IMR-90 (cell line): ENCODE data around the gene TRIM40. TPM values are rescaled to one million over a fixed set of nuclear protein-coding genes. Genes with fewer than 3 reads are reported as not detected.

Experiments used
- ATAC-seq: fragments of 200-7000 bp; cut with Tn5 transposase; 2 replicates; pipeline ENCODE4 v1.9.1; 2020; ENCODE audit warnings: low read depth, mild to moderate bottlenecking, moderate library complexity
- BruUV-seq: library from RNA; stranded (reverse); fragments of 400-500 nt; replicated peaks from 2 replicates; lab custom pipeline; 2021; lab: Mats Ljungman, UMichigan
- CTCF ChIA-PET: fragments of 300-600 bp; formaldehyde crosslinking; extraction: SDS; loops from one replicate; lab custom pipeline; 2021; ENCODE audit warnings: antibody characterized with exemption; lab: Yijun Ruan, JAX
- POLR2A ChIA-PET: fragments of 300-600 bp; sonication (Branson Sonifier 250); formaldehyde crosslinking; loops from one replicate; lab custom pipeline; 2022; ENCODE audit warnings: antibody characterized with exemption; ENCODE audit not compliant: unreplicated experiment; lab: Charles Lee
- DNase-seq: peaks from one replicate; pipeline ENCODE4 v3.0.0; 2013
- H2AFZ ChIP-seq: replicated peaks from 2 replicates; pipeline ENCODE3; 2013; ENCODE audit warnings: low read length, mild to moderate bottlenecking; ENCODE audit not compliant: poor library complexity
- H2AK5ac ChIP-seq: 2 replicates; pipeline ENCODE4 v1.6.1; 2013; ENCODE audit warnings: low read depth, low read length, inconsistent platforms
- H2AK9ac ChIP-seq: replicated peaks from 2 replicates; pipeline ENCODE3; 2013; ENCODE audit warnings: mild to moderate bottlenecking, low read depth, low read length, moderate library complexity; ENCODE audit not compliant: poor library complexity
- H2BK120ac ChIP-seq: 2 replicates; pipeline ENCODE4 v1.6.1; 2013; ENCODE audit warnings: low read depth, low read length, inconsistent platforms
- H2BK15ac ChIP-seq: 3 replicates; pipeline ENCODE4 v1.6.1; 2013; ENCODE audit warnings: low read depth, low read length, inconsistent platforms
- H2BK20ac ChIP-seq: 2 replicates; pipeline ENCODE4 v1.6.1; 2013; ENCODE audit warnings: low read depth, mild to moderate bottlenecking, inconsistent platforms, low read length, moderate library complexity
- H2BK5ac ChIP-seq: 2 replicates; pipeline ENCODE4 v1.6.1; 2013; ENCODE audit warnings: mild to moderate bottlenecking, low read depth, low read length, inconsistent platforms; ENCODE audit not compliant: poor library complexity, severe bottlenecking
- H3K14ac ChIP-seq: replicated peaks from 2 replicates; pipeline ENCODE4 v1.6.1; 2013; ENCODE audit warnings: low read depth, low read length, inconsistent platforms
- H3K18ac ChIP-seq: 2 replicates; pipeline ENCODE4 v1.6.1; 2013; ENCODE audit warnings: low read depth, low read length, control low read depth
- H3K23ac ChIP-seq: 2 replicates; pipeline ENCODE4 v1.6.1; 2013; ENCODE audit warnings: low read depth, low read length, inconsistent platforms
- H3K27ac ChIP-seq: 2 replicates; pipeline ENCODE4 v1.5.1; 2013; ENCODE audit warnings: mild to moderate bottlenecking, control low read depth, low read length; ENCODE audit not compliant: insufficient read depth
- H3K27me3 ChIP-seq: 2 replicates; pipeline ENCODE4 v1.6.1; 2013; ENCODE audit warnings: low read length; ENCODE audit not compliant: control insufficient read depth, insufficient read depth
- H3K36me3 ChIP-seq: 2 replicates; pipeline ENCODE4 v1.6.1; 2013; ENCODE audit warnings: low read length, mixed read lengths; ENCODE audit not compliant: control insufficient read depth, insufficient read depth
- H3K4ac ChIP-seq: 2 replicates; pipeline ENCODE4 v1.6.1; 2013; ENCODE audit warnings: low read depth, low read length, inconsistent platforms
- H3K4me1 ChIP-seq: 2 replicates; pipeline ENCODE4 v1.6.1; 2013; ENCODE audit warnings: low read length, mixed read lengths; ENCODE audit not compliant: control insufficient read depth, insufficient read depth
- H3K4me2 ChIP-seq: 2 replicates; pipeline ENCODE4 v1.6.1; 2013; ENCODE audit warnings: low read depth, mild to moderate bottlenecking, control low read depth, low read length, moderate library complexity
- H3K4me3 ChIP-seq: 2 replicates; pipeline ENCODE4 v1.5.1; 2013; ENCODE audit warnings: low read depth, mild to moderate bottlenecking, control low read depth, low read length, moderate library complexity; ENCODE audit not compliant: insufficient read depth
- H3K56ac ChIP-seq: 2 replicates; pipeline ENCODE4 v1.6.1; 2013; ENCODE audit warnings: low read length, inconsistent platforms; ENCODE audit not compliant: insufficient read depth; ENCODE audit errors: extremely low read depth
- H3K79me1 ChIP-seq, 2 experiments: 2 replicates each; pipeline ENCODE4 v1.6.1; 2013; ENCODE audit warnings: low read length in 2 of 2, inconsistent platforms in 1 of 2, low read depth in 1 of 2
- H3K9ac ChIP-seq: 2 replicates; pipeline ENCODE4 v1.6.1; 2013; ENCODE audit warnings: low read depth, low read length, control low read depth
- H3K9me1 ChIP-seq: 2 replicates; pipeline ENCODE4 v1.6.1; 2013; ENCODE audit warnings: low read length, inconsistent platforms; ENCODE audit not compliant: insufficient read depth
- H3K9me3 ChIP-seq: 2 replicates; pipeline ENCODE4 v1.6.1; 2013; ENCODE audit warnings: low read length; ENCODE audit not compliant: control insufficient read depth, insufficient read depth
- H4K20me1 ChIP-seq: 2 replicates; pipeline ENCODE4 v1.6.1; 2013; ENCODE audit warnings: low read length, inconsistent platforms; ENCODE audit not compliant: insufficient read depth
- H4K5ac ChIP-seq: 2 replicates; pipeline ENCODE4 v1.6.1; 2013; ENCODE audit warnings: mild to moderate bottlenecking, low read depth, low read length, control low read depth
- H4K8ac ChIP-seq, 2 experiments: 2 replicates each; pipeline ENCODE4 v1.6.1; 2013; ENCODE audit warnings: low read depth in 2 of 2, low read length in 2 of 2, control low read depth in 1 of 2, inconsistent platforms in 1 of 2
- H4K91ac ChIP-seq: 2 replicates; pipeline ENCODE4 v1.6.1; 2013; ENCODE audit warnings: low read depth, low read length, inconsistent platforms; ENCODE audit not compliant: insufficient read depth
- BHLHE40 ChIP-seq: fragments of 150-350 bp; IDR thresholded peaks from 2 replicates; pipeline ENCODE4 v1.6.1; 2016; ENCODE audit warnings: mild to moderate bottlenecking, low read depth, low read length
- MAFK ChIP-seq: IDR thresholded peaks from 2 replicates; pipeline ENCODE4 v1.6.1; 2012; ENCODE audit warnings: low read depth, low read length, improper control_type of control experiment
- SMC3 ChIP-seq: fragments of 150-350 bp; IDR thresholded peaks from 2 replicates; pipeline ENCODE4 v1.6.1; 2016; ENCODE audit warnings: low read depth, mild to moderate bottlenecking, antibody characterized with exemption, low read length, moderate library complexity
- WGBS, 2 experiments: methylation state at CpG; one replicate each; pipeline versions ENCODE4 v1.1.5 to v1.1.7; 2013; ENCODE audit warnings: missing lambda C conversion rate in 2 of 2; ENCODE audit not compliant: insufficient read length in 1 of 2; ENCODE audit errors: extremely low coverage in 2 of 2; 5-methylcytosine and 5-hydroxymethylcytosine counted together
- dilution Hi-C: fragments of 300-500 bp; cut with HindIII; formaldehyde crosslinking; loops from one replicate; pipeline ENCODE4 v1.14.3; 2018; ENCODE audit warnings: low sequenced_read_pairs; ENCODE audit not compliant: unreplicated experiment
- in situ Hi-C: fragments of 300-500 bp; cut with MboI; formaldehyde crosslinking; loops from 3 replicates; pipeline ENCODE4 v1.14.3; 2019; ENCODE audit warnings: low sequenced_read_pairs, inconsistent platforms, mixed read lengths
- intact Hi-C: fragments of 100-400 bp; cut with micrococcal nuclease; formaldehyde crosslinking; loops from 2 replicates; pipeline ENCODE4 v1.10.0; 2022
- polyA plus RNA-seq, 3 experiments: library from polyadenylated mRNA; depleted of rRNA; stranded (reverse); fragments of >200 nt; gene quantifications; 2 replicates each; pipeline ENCODE4 v1.2.3, GENCODE V29; 2012; ENCODE audit warnings: low replicate concordance in 1 of 3
- total RNA-seq: library from RNA; depleted of rRNA; stranded (reverse); fragments of >200 nt; gene quantifications from 2 replicates; pipeline ENCODE4 v1.2.3, GENCODE V29; 2012

Gene TRIM40
- total and polyA plus RNA-seq, 2 of the 4 experiments (the other 2 are of a cell fraction) = not detected

GRCh38 chr6:30154061-30154460 lies 18.1 kb downstream of the TRIM40 start:
- Histone ChIP-seq H4K91ac (no peak overlapping the region), H3K9ac (no peak overlapping the region), H3K79me1 (no peaks in the 10 kb centered on the region), H3K36me3 (no peaks in the 10 kb centered on the region), H3K4me1 (no peaks in the 10 kb centered on the region), H2BK15ac (no peak overlapping the region), H3K18ac (no peak overlapping the region), H3K4ac (no peak overlapping the region), H2AK9ac (no peak overlapping the region), H4K5ac (no peak overlapping the region), H3K27ac (no peak overlapping the region), H3K56ac (no peak overlapping the region), H3K9me1 (no peaks in the 10 kb centered on the region), H3K9me3 (no peaks in the 10 kb centered on the region), H2BK5ac (no peak overlapping the region), H3K4me3 (no peak overlapping the region), H3K27me3 (peaks cover 27% of the 10 kb centered on the region), H4K8ac (no peak overlapping the region), H3K23ac (no peak overlapping the region), H3K4me2 (no peak overlapping the region), H2BK120ac (no peak overlapping the region), H3K14ac (no peak overlapping the region), H4K20me1 (no peaks in the 10 kb centered on the region), H2BK20ac (no peak overlapping the region), H2AFZ (no peak overlapping the region), H2AK5ac (no peak overlapping the region)
- intact Hi-C loops (no loop called here), dilution Hi-C loops (no loop called here), in situ Hi-C loops (no loop called here)
- no peak for TF ChIP-seq MAFK
- TF ChIP-seq BHLHE40 = no peak
- no peak for TF ChIP-seq SMC3
- ChIA-PET CTCF (no interaction called here), POLR2A (no interaction called here)
- ATAC-seq = no peak
- DNase-seq = no peak
- WGBS, 2 experiments = 80% methylated on average over 1 of the region's 17 CpGs; no CpG with 5 or more reads in 1 of the 2 experiments
- no TSS peak for BruUV-seq
